ENCODE measurements around the gene ROR2. TPM values are rescaled to one million over a fixed set of nuclear protein-coding genes. Genes with fewer than 3 reads are reported as not detected.

ROR2 gene
- total RNA-seq, 2 donors from 2014 or later, result 0.07 to 0.10 TPM

- Mint-ChIP-seq H3K4me1 (ENCODE audit: low read depth) (no peaks in the 10 kb centered on the region), H3K27ac (no peak overlapping the region)
These were observed 194.1 kb downstream of the ROR2 start for GRCh38 chr9:91755761-91756509.

GRCh38 chr9:91753711-91754110, 196.3 kb downstream of the ROR2 start:
- Mint-ChIP-seq H3K9me3 (no peaks in the 10 kb centered on the region), H3K27ac (no peak overlapping the region), H3K27me3 (ENCODE audit: low read depth) (peaks cover 6% of the 10 kb centered on the region), H3K36me3 (ENCODE audit: insufficient read depth in 2 of 2) (no peaks in the 10 kb centered on the region), H3K4me1 (ENCODE audit: low read depth) (no peaks in the 10 kb centered on the region), H3K4me3 (no peak overlapping the region)
- DNase-seq, result no peak
- no peak for ATAC-seq (replicated peaks in 1 of 2)

More at GRCh38 chr9:91755761-91756509, 194.1 kb downstream of the ROR2 start:
- no peak for DNase-seq
- Mint-ChIP-seq H3K4me3 (no peak overlapping the region), H3K27me3 (ENCODE audit: low read depth) (peaks cover 6% of the 10 kb centered on the region), H3K36me3 (ENCODE audit: insufficient read depth in 2 of 2) (no peaks in the 10 kb centered on the region), H3K9me3 (no peaks in the 10 kb centered on the region)
- no peak for ATAC-seq (replicated peaks in 1 of 2)

- H3K27me3 Mint-ChIP-seq (ENCODE audit: low read depth), result no peaks in the 10 kb centered on the region
- H3K4me3 Mint-ChIP-seq, result no peak overlapping the region
- no peak for ATAC-seq (replicated peaks in 1 of 2)
- no peaks in the 10 kb centered on the region for H3K9me3 Mint-ChIP-seq
- no peaks in the 10 kb centered on the region for H3K4me1 Mint-ChIP-seq (ENCODE audit: low read depth)
- no peak overlapping the region for H3K27ac Mint-ChIP-seq
- H3K36me3 Mint-ChIP-seq (ENCODE audit: insufficient read depth in 2 of 2), result no peaks in the 10 kb centered on the region
- DNase-seq, result no peak
These were observed 198.1 kb downstream of the ROR2 start for GRCh38 chr9:91751922-91752321.

GRCh38 chr9:91750343-91750742, 199.7 kb downstream of the ROR2 start:
- no peak for DNase-seq
- no peaks in the 10 kb centered on the region for H3K4me1 Mint-ChIP-seq (ENCODE audit: low read depth)
- no peak for ATAC-seq (replicated peaks in 1 of 2)
- no peak overlapping the region for H3K27ac Mint-ChIP-seq
- H3K27me3 Mint-ChIP-seq (ENCODE audit: low read depth), result no peaks in the 10 kb centered on the region
- H3K36me3 Mint-ChIP-seq (ENCODE audit: insufficient read depth in 2 of 2), result no peaks in the 10 kb centered on the region
- no peak overlapping the region for H3K4me3 Mint-ChIP-seq
- H3K9me3 Mint-ChIP-seq, result no peaks in the 10 kb centered on the region

- H3K27me3 Mint-ChIP-seq (ENCODE audit: low read depth), result peaks cover 11% of the 10 kb centered on the region
- H3K36me3 Mint-ChIP-seq (ENCODE audit: insufficient read depth in 2 of 2), result no peaks in the 10 kb centered on the region
- H3K9me3 Mint-ChIP-seq, result no peaks in the 10 kb centered on the region
- H3K4me3 Mint-ChIP-seq, result no peak overlapping the region
- no peak for ATAC-seq (replicated peaks in 1 of 2)
- no peak overlapping the region for H3K27ac Mint-ChIP-seq
- H3K4me1 Mint-ChIP-seq (ENCODE audit: low read depth), result no peaks in the 10 kb centered on the region
- no peak for DNase-seq
These were observed 203.1 kb downstream of the ROR2 start for GRCh38 chr9:91746904-91747303.

- Mint-ChIP-seq H3K27me3 (ENCODE audit: low read depth) (peaks cover 11% of the 10 kb centered on the region), H3K4me3 (no peak overlapping the region), H3K9me3 (no peaks in the 10 kb centered on the region), H3K4me1 (ENCODE audit: low read depth) (no peaks in the 10 kb centered on the region), H3K36me3 (ENCODE audit: insufficient read depth in 2 of 2) (no peaks in the 10 kb centered on the region), H3K27ac (no peak overlapping the region)
- no peak for DNase-seq
- no peak for ATAC-seq (replicated peaks in 1 of 2)
These were observed 203.7 kb downstream of the ROR2 start for GRCh38 chr9:91746357-91746756.

- DNase-seq (no peak), ATAC-seq (replicated peaks in 1 of 2) (no peak)
- H3K27me3 Mint-ChIP-seq (ENCODE audit: low read depth), result peaks cover 11% of the 10 kb centered on the region
- H3K36me3 Mint-ChIP-seq (ENCODE audit: insufficient read depth in 2 of 2), result no peaks in the 10 kb centered on the region
- no peak overlapping the region for H3K27ac Mint-ChIP-seq
- no peaks in the 10 kb centered on the region for H3K4me1 Mint-ChIP-seq (ENCODE audit: low read depth)
- H3K4me3 Mint-ChIP-seq, result no peak overlapping the region
- H3K9me3 Mint-ChIP-seq, result no peaks in the 10 kb centered on the region
These were observed 205.9 kb downstream of the ROR2 start for GRCh38 chr9:91744114-91744513.

- no peak for DNase-seq
- H3K9me3 Mint-ChIP-seq, result no peaks in the 10 kb centered on the region
- no peaks in the 10 kb centered on the region for H3K36me3 Mint-ChIP-seq (ENCODE audit: insufficient read depth in 2 of 2)
- H3K27ac Mint-ChIP-seq, result no peak overlapping the region
- H3K4me3 Mint-ChIP-seq, result no peak overlapping the region
- H3K4me1 Mint-ChIP-seq (ENCODE audit: low read depth), result no peaks in the 10 kb centered on the region
- no peak for ATAC-seq (replicated peaks in 1 of 2)
- H3K27me3 Mint-ChIP-seq (ENCODE audit: low read depth), result peaks cover 19% of the 10 kb centered on the region
These were observed 208.5 kb downstream of the ROR2 start for GRCh38 chr9:91741522-91741921.

- DNase-seq, result no peak
- ATAC-seq (replicated peaks in 1 of 2), result no peak
- Mint-ChIP-seq H3K4me1 (ENCODE audit: low read depth) (no peaks in the 10 kb centered on the region), H3K36me3 (ENCODE audit: insufficient read depth in 2 of 2) (no peaks in the 10 kb centered on the region), H3K4me3 (no peak overlapping the region), H3K27me3 (ENCODE audit: low read depth) (peaks cover 25% of the 10 kb centered on the region), H3K27ac (no peak overlapping the region), H3K9me3 (no peaks in the 10 kb centered on the region)
These were observed 209.3 kb downstream of the ROR2 start for GRCh38 chr9:91740701-91741100.

- Mint-ChIP-seq H3K36me3 (ENCODE audit: insufficient read depth in 2 of 2) (no peaks in the 10 kb centered on the region), H3K9me3 (no peaks in the 10 kb centered on the region), H3K4me3 (no peak overlapping the region), H3K27me3 (ENCODE audit: low read depth) (peaks cover 25% of the 10 kb centered on the region), H3K4me1 (ENCODE audit: low read depth) (no peaks in the 10 kb centered on the region), H3K27ac (no peak overlapping the region)
- ATAC-seq (replicated peaks in 1 of 2) (no peak), DNase-seq (no peak)
These were observed 213.0 kb downstream of the ROR2 start for GRCh38 chr9:91736898-91737601.

- ATAC-seq (replicated peaks in 1 of 2), result no peak
- no peaks in the 10 kb centered on the region for H3K4me1 Mint-ChIP-seq (ENCODE audit: low read depth)
- no peak overlapping the region for H3K4me3 Mint-ChIP-seq
- no peaks in the 10 kb centered on the region for H3K36me3 Mint-ChIP-seq (ENCODE audit: insufficient read depth in 2 of 2)
- no peak for DNase-seq
- H3K9me3 Mint-ChIP-seq, result no peaks in the 10 kb centered on the region
- H3K27ac Mint-ChIP-seq, result no peak overlapping the region
- H3K27me3 Mint-ChIP-seq (ENCODE audit: low read depth), result peaks cover 25% of the 10 kb centered on the region
These were observed 213.7 kb downstream of the ROR2 start for GRCh38 chr9:91736311-91736710.

- ATAC-seq (replicated peaks in 1 of 2) (peak in 1 of 2 donors; percentile 35), DNase-seq (no peak)
- Mint-ChIP-seq H3K36me3 (ENCODE audit: insufficient read depth in 2 of 2) (no peaks in the 10 kb centered on the region), H3K4me3 (no peak overlapping the region), H3K9me3 (no peaks in the 10 kb centered on the region), H3K4me1 (ENCODE audit: low read depth) (no peaks in the 10 kb centered on the region), H3K27me3 (ENCODE audit: low read depth) (peaks cover 25% of the 10 kb centered on the region), H3K27ac (no peak overlapping the region)
These were observed 215.0 kb downstream of the ROR2 start for GRCh38 chr9:91735049-91735448.

GRCh38 chr9:91734371-91734981, 215.6 kb downstream of the ROR2 start:
- ATAC-seq (replicated peaks in 1 of 2) (peak in 1 of 2 donors; percentile 40), DNase-seq (peak; percentile 65 to 71)
- H3K4me1 Mint-ChIP-seq (ENCODE audit: low read depth), result no peaks in the 10 kb centered on the region
- H3K27ac Mint-ChIP-seq, result no peak overlapping the region
- H3K9me3 Mint-ChIP-seq, result no peaks in the 10 kb centered on the region
- H3K27me3 Mint-ChIP-seq (ENCODE audit: low read depth), result peaks cover 25% of the 10 kb centered on the region
- H3K36me3 Mint-ChIP-seq (ENCODE audit: insufficient read depth in 2 of 2), result no peaks in the 10 kb centered on the region
- no peak overlapping the region for H3K4me3 Mint-ChIP-seq

Data from activated T-cell treated with anti-CD3 and anti-CD28 coated beads, Interleukin-2, amount 50 U/mL, for 72 hours (primary cell).